ENCODE measurements around the gene RANBP3. TPM values are rescaled to one million over a fixed set of nuclear protein-coding genes. Genes with fewer than 3 reads are reported as not detected.

RANBP3 gene
- total RNA-seq, 2 experiments from 2014 or later: 74.3 to 87.5 TPM

DNA sequence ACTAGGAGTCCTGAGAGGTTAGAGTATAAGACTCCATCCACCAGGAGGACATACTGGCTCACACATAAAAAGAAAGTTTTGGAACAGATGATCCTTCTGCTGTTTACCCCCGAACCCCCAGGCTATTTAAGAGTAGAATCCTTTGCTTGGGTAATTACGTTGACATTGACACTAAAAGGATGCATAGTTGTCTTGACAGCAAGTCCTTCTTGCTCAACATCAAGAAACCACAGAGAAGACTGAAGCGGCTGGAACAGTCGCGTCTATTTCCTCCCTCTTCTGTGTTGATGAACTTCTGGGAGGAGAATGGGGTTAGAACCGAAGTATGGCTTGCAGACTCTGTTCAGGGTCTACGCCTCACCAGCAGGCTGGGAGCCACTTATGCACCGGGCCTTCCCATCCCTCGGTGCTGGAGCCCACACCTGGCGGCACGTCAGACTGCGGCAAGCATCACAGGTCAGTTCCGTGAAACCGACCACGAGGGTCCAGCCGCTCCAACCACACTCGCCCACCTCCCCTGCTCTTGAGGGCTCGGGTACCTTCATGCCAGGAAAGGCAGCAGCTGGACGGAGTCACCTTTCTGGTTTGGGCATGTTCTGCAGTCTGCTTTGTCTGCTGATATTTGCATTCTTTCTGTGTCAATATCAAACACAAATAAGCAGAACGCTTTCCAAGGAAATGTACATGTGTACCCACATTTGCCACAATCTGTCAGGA lies 42.4 kb upstream of the RANBP3 start:
- no peaks in the 10 kb centered on the region for H3K27me3 Mint-ChIP-seq
- H3K36me3 Mint-ChIP-seq (ENCODE audit: low read depth): no peaks in the 10 kb centered on the region
- intact Hi-C loops (cut with micrococcal nuclease): no loop called here
- TF ChIP-seq, protein P1, sequence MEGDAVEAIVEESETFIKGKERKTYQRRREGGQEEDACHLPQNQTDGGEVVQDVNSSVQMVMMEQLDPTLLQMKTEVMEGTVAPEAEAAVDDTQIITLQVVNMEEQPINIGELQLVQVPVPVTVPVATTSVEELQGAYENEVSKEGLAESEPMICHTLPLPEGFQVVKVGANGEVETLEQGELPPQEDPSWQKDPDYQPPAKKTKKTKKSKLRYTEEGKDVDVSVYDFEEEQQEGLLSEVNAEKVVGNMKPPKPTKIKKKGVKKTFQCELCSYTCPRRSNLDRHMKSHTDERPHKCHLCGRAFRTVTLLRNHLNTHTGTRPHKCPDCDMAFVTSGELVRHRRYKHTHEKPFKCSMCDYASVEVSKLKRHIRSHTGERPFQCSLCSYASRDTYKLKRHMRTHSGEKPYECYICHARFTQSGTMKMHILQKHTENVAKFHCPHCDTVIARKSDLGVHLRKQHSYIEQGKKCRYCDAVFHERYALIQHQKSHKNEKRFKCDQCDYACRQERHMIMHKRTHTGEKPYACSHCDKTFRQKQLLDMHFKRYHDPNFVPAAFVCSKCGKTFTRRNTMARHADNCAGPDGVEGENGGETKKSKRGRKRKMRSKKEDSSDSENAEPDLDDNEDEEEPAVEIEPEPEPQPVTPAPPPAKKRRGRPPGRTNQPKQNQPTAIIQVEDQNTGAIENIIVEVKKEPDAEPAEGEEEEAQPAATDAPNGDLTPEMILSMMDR (IDR thresholded peaks at IDR 0.05): no peak
- H3K4me1 Mint-ChIP-seq (ENCODE audit: low read depth): peaks cover 2% of the 10 kb centered on the region
- ChIA-PET POLR2A (no interaction called here), CTCF (interaction anchor here (1.0 to 3.5 kb wide), 6 partner anchors 15 to 52 kb away, joined by 3 to 91 read pairs (median 8); partner anchors contain the start of gene RANBP3)
- H3K4me3 Mint-ChIP-seq: no peak overlapping the region
- ATAC-seq (no peak), DNase-seq (no peak)
- no peak overlapping the region for H3K27ac Mint-ChIP-seq
- no peaks in the 10 kb centered on the region for H3K9me3 Mint-ChIP-seq

DNA sequence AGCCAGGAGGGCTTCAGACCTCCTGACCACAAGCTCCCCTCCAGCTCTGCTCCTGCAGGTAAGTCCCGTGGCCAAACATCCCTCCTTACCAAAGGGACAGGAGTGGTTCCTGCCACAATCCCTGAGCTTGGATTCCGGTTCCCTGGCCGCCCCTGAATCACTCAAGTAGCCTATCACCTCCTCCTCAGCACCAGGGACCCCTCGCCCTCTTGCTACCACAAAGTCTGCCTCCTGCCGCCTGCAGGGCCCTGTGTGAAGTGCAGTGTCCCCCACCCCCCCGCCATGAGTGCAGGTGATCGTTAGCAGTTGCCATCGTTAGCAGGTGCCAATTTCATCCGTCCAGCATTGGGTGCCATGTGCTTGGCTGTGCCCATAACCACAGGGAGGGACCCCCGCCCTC lies 40.8 kb upstream of the RANBP3 start:
- H3K9me3 Mint-ChIP-seq: no peaks in the 10 kb centered on the region
- TF ChIP-seq, protein P1 (IDR thresholded peaks at IDR 0.05): no peak
- no peak overlapping the region for H3K4me3 Mint-ChIP-seq
- no peak overlapping the region for H3K27ac Mint-ChIP-seq
- DNase-seq (peak; percentile 37), ATAC-seq (no peak)
- ChIA-PET POLR2A (interaction anchor here (0.5 to 0.6 kb wide), 2 partner anchors 57 to 263 kb away, joined by 3 read pairs; no protein-coding TSS in a partner anchor), CTCF (interaction anchor here (0.7 to 2.6 kb wide), 5 partner anchors 33 to 215 kb away, joined by 3 to 11 read pairs (median 3); partner anchors contain the start of gene FUT6)
- no peaks in the 10 kb centered on the region for H3K27me3 Mint-ChIP-seq
- no peaks in the 10 kb centered on the region for H3K36me3 Mint-ChIP-seq (ENCODE audit: low read depth)
- intact Hi-C loops (cut with micrococcal nuclease): no loop called here
- peaks cover 2% of the 10 kb centered on the region for H3K4me1 Mint-ChIP-seq (ENCODE audit: low read depth)

DNA sequence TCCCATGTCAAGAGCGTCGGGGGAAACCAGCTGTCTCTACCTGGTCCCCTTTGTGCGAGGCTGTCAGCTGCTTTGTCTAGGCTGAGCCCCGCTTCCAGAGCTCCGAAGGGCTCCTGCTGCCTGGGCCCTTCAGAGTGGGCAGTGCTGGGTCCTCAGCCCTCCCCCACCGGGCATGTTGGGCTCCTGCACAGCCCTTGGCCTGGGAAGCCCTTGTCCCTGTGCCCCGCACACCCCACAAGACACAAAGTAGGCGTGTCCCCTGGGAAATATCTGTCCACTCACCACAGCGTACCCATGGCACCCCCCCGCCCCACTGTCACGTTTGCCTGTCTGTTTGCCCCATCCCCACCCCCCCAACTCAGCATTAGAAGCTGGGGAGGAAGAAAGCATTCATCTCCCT lies 39.6 kb upstream of the RANBP3 start:
- CTCF ChIA-PET: interaction anchor here (0.7 to 1.2 kb wide), 2 partner anchors 30 to 31 kb away, joined by 3 to 6 read pairs; no protein-coding TSS in a partner anchor
- H3K9me3 Mint-ChIP-seq: no peaks in the 10 kb centered on the region
- ATAC-seq: no peak

DNA sequence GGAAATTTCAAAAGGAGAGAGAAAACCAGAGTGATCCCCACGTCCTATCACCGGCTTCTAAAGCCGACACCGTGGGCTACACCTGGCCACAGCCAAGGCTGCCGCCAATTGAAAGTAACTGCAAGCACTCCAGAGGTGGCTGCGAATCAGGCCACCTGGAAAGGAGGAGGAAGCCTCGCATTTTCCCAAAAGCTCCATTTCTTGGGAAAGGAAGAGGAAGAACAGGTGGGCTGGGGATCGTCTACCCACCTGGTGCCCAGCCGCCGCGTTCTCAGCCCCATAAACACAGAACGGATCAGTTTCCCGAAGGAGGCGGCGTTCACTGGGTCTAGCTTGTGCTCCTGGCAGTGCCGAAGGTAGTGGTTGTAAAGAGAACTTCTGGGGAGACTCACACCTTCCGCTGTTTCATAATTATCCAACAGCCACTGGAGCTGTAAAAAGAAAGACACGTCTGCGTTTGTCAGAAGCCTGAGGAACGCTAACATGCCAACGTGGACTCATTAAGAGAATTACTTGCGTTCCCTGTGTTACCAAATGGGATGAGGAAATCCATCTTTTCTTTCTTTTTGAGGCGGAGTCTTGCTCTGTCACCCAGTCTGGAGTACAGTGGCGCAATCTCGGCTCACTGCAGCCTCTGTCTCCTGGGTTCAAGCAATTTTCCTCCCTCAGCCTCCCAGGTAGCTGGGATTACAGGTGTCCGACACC lies 38.1 kb upstream of the RANBP3 start:
- Mint-ChIP-seq H3K9me3 (no peaks in the 10 kb centered on the region), H3K27me3 (no peaks in the 10 kb centered on the region), H3K36me3 (ENCODE audit: low read depth) (no peaks in the 10 kb centered on the region), H3K4me1 (ENCODE audit: low read depth) (no peaks in the 10 kb centered on the region), H3K4me3 (no peak overlapping the region), H3K27ac (no peak overlapping the region)
- DNase-seq: no peak
- TF ChIP-seq, protein P1 (IDR thresholded peaks at IDR 0.05): no peak
- ChIA-PET POLR2A (interaction anchor here (1.5 kb wide), 1 partner anchor 14 kb away, joined by 3 read pairs; no protein-coding TSS in a partner anchor), CTCF (interaction anchor here (1.2 to 1.9 kb wide), 2 partner anchors 32 to 49 kb away, joined by 5 to 6 read pairs; no protein-coding TSS in a partner anchor)
- intact Hi-C loops (cut with micrococcal nuclease): no loop called here
- no peak for ATAC-seq

More for the DNA sequence above, 39.6 kb upstream of the RANBP3 start:
- DNase-seq: no peak
- Mint-ChIP-seq H3K4me1 (ENCODE audit: low read depth) (peaks cover 2% of the 10 kb centered on the region), H3K36me3 (ENCODE audit: low read depth) (no peaks in the 10 kb centered on the region), H3K4me3 (no peak overlapping the region), H3K27me3 (no peaks in the 10 kb centered on the region), H3K27ac (no peak overlapping the region)
- TF ChIP-seq, protein P1 (IDR thresholded peaks at IDR 0.05): no peak
- intact Hi-C loops (cut with micrococcal nuclease): no loop called here
- POLR2A ChIA-PET: no interaction called here
